Brain microvascular endothelial cell (primary cell): ENCODE data around the gene MSH4.

Experiments
- DNase-seq: peaks from one replicate; pipeline ENCODE4 v3.0.0-alpha.2; 2020
- H3K27ac ChIP-seq: fragments of 250-450 bp; sonication (Bioruptor Pico); 2 replicates; pipeline ENCODE4 v1.5.1; 2020; ENCODE audit warnings: mild to moderate bottlenecking, moderate library complexity
- H3K27me3 ChIP-seq: fragments of 250-450 bp; sonication (Bioruptor Pico); replicated peaks from 2 replicates; pipeline ENCODE4 v1.5.1; 2020; ENCODE audit warnings: mild to moderate bottlenecking
- H3K36me3 ChIP-seq: fragments of 250-450 bp; sonication (Bioruptor Pico); replicated peaks from 2 replicates; pipeline ENCODE4 v1.5.1; 2020; ENCODE audit warnings: mild to moderate bottlenecking
- H3K4me3 ChIP-seq: 2 replicates; pipeline ENCODE4 v1.5.1; 2011; ENCODE audit warnings: low read depth, mild to moderate bottlenecking, control low read depth, low read length, moderate library complexity
- in situ Hi-C: cut with HindIII; loops from 2 replicates; pipeline ENCODE4 v1.10.0; 2017; ENCODE audit warnings: low sequenced_read_pairs, low pct_ligation_motif_present
- TF ChIP-seq, protein P1 (sequence below): IDR thresholded peaks from 2 replicates; pipeline ENCODE4 v1.5.1; 2011; ENCODE audit warnings: low read depth, mild to moderate bottlenecking, moderate library complexity, low read length, control low read depth, inconsistent platforms; ENCODE audit errors: missing control alignments

Gene MSH4

DNA sequence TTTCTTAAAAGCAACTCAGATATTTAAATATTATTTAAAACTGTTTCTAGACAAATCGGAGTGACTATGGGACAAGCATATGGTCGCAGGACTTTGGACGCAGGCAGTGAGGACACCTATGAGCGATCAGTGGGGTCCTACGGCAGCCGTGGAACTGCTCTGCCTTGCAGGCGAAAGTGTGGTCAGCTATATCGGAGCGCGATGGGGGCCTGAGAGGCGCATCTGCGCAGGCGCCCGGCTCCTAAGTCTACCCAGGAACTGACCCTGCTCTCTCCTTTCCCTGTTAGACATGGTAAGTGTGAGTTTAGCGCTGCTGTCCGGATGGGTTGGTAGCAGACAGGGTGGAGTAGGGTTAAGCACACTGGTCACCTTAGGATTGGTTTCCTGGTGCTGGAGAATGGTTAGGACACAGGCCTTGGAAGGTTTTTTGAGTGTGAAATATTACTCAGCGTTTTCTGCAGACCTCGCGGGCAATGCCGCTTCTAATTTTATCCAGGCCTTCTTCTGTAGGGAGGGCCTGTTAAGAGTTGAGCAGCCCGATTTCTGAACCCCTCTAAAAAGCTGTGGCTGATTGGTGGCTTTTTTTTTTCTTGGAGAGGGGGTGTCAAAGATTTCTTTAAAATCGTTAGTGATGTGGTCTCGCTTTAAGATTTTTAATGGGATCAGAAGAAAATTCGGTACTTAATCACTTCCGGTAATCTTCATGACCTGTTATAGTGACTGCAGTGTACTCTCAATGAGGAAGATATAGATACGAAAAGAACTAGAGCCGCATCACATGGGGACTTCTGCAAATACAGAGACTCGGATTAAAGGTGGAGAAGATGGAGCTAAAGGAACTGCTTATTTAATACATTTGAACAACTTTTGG, 10.5 kb upstream of the MSH4 start, which contains the start of gene RABGGTB:
RABGGTB (plus strand) TSS at position 274 of the 871 bp plus-strand sequence; CDS start at position 290, 16 bp downstream.
- Histone ChIP-seq H3K27ac (peak within 1 kb of the TSS; percentile 77), H3K4me3 (peak within 1 kb of the TSS; percentile 96), H3K27me3 (no peaks in the 10 kb centered on the region), H3K36me3 (peaks cover 29% of the 10 kb centered on the region)
- in situ Hi-C loops: no loop called here
- TF ChIP-seq, protein P1, sequence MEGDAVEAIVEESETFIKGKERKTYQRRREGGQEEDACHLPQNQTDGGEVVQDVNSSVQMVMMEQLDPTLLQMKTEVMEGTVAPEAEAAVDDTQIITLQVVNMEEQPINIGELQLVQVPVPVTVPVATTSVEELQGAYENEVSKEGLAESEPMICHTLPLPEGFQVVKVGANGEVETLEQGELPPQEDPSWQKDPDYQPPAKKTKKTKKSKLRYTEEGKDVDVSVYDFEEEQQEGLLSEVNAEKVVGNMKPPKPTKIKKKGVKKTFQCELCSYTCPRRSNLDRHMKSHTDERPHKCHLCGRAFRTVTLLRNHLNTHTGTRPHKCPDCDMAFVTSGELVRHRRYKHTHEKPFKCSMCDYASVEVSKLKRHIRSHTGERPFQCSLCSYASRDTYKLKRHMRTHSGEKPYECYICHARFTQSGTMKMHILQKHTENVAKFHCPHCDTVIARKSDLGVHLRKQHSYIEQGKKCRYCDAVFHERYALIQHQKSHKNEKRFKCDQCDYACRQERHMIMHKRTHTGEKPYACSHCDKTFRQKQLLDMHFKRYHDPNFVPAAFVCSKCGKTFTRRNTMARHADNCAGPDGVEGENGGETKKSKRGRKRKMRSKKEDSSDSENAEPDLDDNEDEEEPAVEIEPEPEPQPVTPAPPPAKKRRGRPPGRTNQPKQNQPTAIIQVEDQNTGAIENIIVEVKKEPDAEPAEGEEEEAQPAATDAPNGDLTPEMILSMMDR: no peak
- peak; percentile 95 for DNase-seq

DNA sequence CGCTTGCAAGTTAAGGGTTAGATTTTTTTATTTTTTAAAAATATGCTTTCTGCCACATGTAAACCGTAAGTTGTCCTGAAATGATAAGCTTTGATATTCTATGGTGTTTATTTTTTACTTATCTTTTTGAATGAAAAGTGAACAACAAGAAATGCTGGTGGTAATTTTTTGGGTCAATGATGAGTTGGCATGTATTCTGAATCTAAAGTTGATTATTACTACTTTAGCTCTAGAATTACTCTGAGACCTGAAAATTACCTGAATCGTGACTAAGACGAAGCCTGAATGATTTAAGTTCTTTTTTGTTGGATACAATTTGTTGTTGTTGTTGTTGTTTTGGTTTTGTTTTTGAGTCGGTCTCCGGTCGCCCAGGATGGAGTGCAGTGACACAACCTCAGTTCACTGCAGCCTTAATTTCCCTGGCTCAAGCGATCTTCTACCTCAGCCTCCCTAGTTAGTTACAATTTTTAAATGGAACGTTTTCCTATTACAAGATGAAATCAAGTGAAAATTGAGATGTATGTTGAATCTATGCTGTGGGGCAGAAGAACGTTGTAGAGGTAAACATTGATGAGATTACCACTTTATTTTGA, 9.7 kb upstream of the MSH4 start:
- Histone ChIP-seq H3K27ac (peak overlapping the region; percentile 77), H3K4me3 (peak overlapping the region; percentile 96), H3K27me3 (no peaks in the 10 kb centered on the region), H3K36me3 (peaks cover 35% of the 10 kb centered on the region)
- DNase-seq: no peak
- in situ Hi-C loops: no loop called here
- TF ChIP-seq, protein P1: no peak

DNA sequence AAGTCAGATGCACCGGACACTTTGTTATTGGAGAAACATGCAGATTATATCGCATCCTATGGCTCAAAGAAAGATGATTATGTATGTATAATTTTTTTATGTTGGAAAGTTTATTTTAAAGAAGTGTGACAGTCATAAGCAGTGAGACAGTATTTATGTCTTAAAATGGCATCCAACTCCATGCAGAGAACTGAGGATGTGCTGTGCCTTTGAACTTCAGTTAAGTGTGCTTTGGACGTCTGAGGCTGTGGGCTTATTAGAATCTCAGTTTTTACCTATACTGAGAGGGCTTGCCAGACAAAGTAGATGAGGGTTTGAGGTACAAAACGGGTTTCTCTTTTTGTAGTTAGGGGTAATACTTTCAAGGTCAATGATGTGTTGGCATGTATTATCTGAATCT, 9.2 kb upstream of the MSH4 start:
- no peak overlapping the region for H3K27ac ChIP-seq
- peak overlapping the region; percentile 96 for H3K4me3 ChIP-seq
- H3K27me3 ChIP-seq: no peaks in the 10 kb centered on the region
- no peak for DNase-seq
- in situ Hi-C loops: no loop called here
- TF ChIP-seq, protein P1: no peak
- H3K36me3 ChIP-seq: peaks cover 40% of the 10 kb centered on the region

DNA sequence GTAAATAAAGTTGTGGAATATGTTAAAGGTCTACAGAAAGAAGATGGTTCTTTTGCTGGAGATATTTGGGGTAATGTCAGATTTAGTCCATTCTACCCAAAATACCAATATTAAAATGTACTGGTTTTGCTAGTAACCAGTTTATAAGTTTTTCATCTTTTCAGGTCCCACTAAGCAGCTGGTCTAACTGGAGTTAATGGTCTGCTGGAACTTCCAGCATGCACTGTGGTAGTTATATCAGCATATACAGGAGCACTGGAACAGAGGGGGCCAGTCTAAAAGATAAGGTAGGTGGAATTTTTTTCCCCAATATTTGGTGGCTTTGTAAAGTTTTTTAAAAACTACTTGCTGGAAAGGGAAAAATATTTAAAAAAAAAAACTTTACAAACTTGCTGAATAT, 6.7 kb upstream of the MSH4 start:
- TF ChIP-seq, protein P1: no peak
- Histone ChIP-seq H3K36me3 (peaks cover 63% of the 10 kb centered on the region), H3K27ac (no peak overlapping the region), H3K4me3 (peak overlapping the region; percentile 96), H3K27me3 (no peaks in the 10 kb centered on the region)
- DNase-seq: no peak
- in situ Hi-C loops: no loop called here

DNA sequence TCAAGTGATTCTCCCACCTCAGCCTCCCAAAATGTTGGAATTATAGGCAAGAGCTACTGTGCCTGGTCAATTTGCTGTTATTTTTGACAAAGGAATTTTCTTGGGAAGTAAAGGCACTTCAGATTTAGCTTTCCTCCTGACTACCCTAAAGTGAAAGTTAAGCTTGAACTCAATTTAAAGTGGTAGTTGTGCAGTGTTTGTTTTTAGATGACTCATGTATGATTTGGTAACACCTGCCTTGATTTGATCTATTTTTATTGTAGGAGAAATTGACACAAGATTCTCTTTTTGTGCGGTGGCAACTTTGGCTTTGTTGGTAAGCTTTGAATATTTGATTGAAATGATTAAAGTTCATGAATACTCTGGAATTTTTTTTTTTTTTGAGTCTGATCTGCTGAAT, 5.7 kb upstream of the MSH4 start:
- H3K27me3 ChIP-seq: no peaks in the 10 kb centered on the region
- no peak for DNase-seq
- no peak overlapping the region for H3K27ac ChIP-seq
- in situ Hi-C loops: no loop called here
- TF ChIP-seq, protein P1: no peak
- peak overlapping the region; percentile 20 for H3K4me3 ChIP-seq
- H3K36me3 ChIP-seq: peaks cover 72% of the 10 kb centered on the region
